ENCODE results near the gene CMKLR1.

- TF ChIP-seq CTCF (conservative IDR thresholded peaks at IDR 0.05; ENCODE audit: low read depth, low read length) (no peak), EZH2 (IDR thresholded peaks at IDR 0.05; ENCODE audit: borderline replicate concordance, low read depth, low read length, poor library complexity, severe bottlenecking) (no peak)
Observed at GRCh38 chr12:108328420-108328819, 10.7 kb downstream of the CMKLR1 start.

All from A673 (cell line).